ENCODE data around the gene RHOV.

- TF ChIP-seq, protein P1, sequence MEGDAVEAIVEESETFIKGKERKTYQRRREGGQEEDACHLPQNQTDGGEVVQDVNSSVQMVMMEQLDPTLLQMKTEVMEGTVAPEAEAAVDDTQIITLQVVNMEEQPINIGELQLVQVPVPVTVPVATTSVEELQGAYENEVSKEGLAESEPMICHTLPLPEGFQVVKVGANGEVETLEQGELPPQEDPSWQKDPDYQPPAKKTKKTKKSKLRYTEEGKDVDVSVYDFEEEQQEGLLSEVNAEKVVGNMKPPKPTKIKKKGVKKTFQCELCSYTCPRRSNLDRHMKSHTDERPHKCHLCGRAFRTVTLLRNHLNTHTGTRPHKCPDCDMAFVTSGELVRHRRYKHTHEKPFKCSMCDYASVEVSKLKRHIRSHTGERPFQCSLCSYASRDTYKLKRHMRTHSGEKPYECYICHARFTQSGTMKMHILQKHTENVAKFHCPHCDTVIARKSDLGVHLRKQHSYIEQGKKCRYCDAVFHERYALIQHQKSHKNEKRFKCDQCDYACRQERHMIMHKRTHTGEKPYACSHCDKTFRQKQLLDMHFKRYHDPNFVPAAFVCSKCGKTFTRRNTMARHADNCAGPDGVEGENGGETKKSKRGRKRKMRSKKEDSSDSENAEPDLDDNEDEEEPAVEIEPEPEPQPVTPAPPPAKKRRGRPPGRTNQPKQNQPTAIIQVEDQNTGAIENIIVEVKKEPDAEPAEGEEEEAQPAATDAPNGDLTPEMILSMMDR (IDR thresholded peaks at IDR 0.05) = no peak
- no peak for TF ChIP-seq POLR2A (IDR thresholded peaks at IDR 0.05)
Observed at GRCh38 chr15:40845511-40846284, 28.3 kb downstream of the RHOV start.
